ENCODE results near the gene SP140.

DNA sequence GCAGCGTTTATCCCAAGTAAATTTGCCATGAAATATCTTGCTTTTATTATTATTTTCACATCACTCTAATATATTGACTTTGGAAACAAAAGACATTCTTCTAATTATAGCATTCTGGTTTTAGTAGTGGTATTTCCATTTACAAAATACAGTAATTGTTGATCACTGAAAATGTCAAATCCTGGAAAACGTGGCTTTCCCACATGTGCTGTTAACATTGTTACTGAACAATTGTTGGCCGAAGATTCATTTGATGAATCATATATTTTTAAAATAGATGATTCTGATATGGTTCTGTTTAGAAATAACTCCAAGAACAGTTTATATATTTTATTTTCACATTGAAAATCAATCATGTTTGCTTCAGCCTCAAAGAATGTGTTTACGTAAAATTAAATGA lies 32.9 kb downstream of the SP140 start:
- TF ChIP-seq, protein P1, sequence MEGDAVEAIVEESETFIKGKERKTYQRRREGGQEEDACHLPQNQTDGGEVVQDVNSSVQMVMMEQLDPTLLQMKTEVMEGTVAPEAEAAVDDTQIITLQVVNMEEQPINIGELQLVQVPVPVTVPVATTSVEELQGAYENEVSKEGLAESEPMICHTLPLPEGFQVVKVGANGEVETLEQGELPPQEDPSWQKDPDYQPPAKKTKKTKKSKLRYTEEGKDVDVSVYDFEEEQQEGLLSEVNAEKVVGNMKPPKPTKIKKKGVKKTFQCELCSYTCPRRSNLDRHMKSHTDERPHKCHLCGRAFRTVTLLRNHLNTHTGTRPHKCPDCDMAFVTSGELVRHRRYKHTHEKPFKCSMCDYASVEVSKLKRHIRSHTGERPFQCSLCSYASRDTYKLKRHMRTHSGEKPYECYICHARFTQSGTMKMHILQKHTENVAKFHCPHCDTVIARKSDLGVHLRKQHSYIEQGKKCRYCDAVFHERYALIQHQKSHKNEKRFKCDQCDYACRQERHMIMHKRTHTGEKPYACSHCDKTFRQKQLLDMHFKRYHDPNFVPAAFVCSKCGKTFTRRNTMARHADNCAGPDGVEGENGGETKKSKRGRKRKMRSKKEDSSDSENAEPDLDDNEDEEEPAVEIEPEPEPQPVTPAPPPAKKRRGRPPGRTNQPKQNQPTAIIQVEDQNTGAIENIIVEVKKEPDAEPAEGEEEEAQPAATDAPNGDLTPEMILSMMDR (tag by site-specific recombination; IDR thresholded peaks at IDR 0.05) = no peak
- TF ChIP-seq ZNF132 (tag by site-specific recombination; IDR thresholded peaks at IDR 0.05; ENCODE audit: borderline replicate concordance) (no peak), ZNF155 (tag by site-specific recombination; IDR thresholded peaks at IDR 0.05) (no peak), KLF8 (tag by site-specific recombination; IDR thresholded peaks at IDR 0.05) (no peak), ZNF555 (tag by site-specific recombination; conservative IDR thresholded peaks at IDR 0.05) (no peak), ZNF600 (tag by site-specific recombination; IDR thresholded peaks at IDR 0.05) (no peak), ZNF133 (tag by site-specific recombination; IDR thresholded peaks at IDR 0.05) (no peak), ZNF670 (tag by site-specific recombination; IDR thresholded peaks at IDR 0.05; ENCODE audit: low read depth) (no peak)
- TF ChIP-seq, protein P2, sequence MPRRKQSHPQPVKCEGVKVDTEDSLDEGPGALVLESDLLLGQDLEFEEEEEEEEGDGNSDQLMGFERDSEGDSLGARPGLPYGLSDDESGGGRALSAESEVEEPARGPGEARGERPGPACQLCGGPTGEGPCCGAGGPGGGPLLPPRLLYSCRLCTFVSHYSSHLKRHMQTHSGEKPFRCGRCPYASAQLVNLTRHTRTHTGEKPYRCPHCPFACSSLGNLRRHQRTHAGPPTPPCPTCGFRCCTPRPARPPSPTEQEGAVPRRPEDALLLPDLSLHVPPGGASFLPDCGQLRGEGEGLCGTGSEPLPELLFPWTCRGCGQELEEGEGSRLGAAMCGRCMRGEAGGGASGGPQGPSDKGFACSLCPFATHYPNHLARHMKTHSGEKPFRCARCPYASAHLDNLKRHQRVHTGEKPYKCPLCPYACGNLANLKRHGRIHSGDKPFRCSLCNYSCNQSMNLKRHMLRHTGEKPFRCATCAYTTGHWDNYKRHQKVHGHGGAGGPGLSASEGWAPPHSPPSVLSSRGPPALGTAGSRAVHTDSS (tag by site-specific recombination; IDR thresholded peaks at IDR 0.05) = no peak
- TF ChIP-seq, protein P3, sequence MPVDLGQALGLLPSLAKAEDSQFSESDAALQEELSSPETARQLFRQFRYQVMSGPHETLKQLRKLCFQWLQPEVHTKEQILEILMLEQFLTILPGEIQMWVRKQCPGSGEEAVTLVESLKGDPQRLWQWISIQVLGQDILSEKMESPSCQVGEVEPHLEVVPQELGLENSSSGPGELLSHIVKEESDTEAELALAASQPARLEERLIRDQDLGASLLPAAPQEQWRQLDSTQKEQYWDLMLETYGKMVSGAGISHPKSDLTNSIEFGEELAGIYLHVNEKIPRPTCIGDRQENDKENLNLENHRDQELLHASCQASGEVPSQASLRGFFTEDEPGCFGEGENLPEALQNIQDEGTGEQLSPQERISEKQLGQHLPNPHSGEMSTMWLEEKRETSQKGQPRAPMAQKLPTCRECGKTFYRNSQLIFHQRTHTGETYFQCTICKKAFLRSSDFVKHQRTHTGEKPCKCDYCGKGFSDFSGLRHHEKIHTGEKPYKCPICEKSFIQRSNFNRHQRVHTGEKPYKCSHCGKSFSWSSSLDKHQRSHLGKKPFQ (tag by site-specific recombination; IDR thresholded peaks at IDR 0.05) = no peak
- TF ChIP-seq, protein P4, sequence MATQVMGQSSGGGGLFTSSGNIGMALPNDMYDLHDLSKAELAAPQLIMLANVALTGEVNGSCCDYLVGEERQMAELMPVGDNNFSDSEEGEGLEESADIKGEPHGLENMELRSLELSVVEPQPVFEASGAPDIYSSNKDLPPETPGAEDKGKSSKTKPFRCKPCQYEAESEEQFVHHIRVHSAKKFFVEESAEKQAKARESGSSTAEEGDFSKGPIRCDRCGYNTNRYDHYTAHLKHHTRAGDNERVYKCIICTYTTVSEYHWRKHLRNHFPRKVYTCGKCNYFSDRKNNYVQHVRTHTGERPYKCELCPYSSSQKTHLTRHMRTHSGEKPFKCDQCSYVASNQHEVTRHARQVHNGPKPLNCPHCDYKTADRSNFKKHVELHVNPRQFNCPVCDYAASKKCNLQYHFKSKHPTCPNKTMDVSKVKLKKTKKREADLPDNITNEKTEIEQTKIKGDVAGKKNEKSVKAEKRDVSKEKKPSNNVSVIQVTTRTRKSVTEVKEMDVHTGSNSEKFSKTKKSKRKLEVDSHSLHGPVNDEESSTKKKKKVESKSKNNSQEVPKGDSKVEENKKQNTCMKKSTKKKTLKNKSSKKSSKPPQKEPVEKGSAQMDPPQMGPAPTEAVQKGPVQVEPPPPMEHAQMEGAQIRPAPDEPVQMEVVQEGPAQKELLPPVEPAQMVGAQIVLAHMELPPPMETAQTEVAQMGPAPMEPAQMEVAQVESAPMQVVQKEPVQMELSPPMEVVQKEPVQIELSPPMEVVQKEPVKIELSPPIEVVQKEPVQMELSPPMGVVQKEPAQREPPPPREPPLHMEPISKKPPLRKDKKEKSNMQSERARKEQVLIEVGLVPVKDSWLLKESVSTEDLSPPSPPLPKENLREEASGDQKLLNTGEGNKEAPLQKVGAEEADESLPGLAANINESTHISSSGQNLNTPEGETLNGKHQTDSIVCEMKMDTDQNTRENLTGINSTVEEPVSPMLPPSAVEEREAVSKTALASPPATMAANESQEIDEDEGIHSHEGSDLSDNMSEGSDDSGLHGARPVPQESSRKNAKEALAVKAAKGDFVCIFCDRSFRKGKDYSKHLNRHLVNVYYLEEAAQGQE (tag by site-specific recombination; IDR thresholded peaks at IDR 0.05) = no peak
